PC-9 (cell line): Measurements from ENCODE around the gene MAP3K5. TPM values are rescaled to one million over a fixed set of nuclear protein-coding genes. Genes with fewer than 3 reads are reported as not detected.

Experiments used
- BruUV-seq: library from RNA; stranded (reverse); fragments of 400-500 nt; replicated peaks from 2 replicates; lab custom pipeline; 2021; lab: Mats Ljungman, UMichigan
- CTCF ChIA-PET: fragments of 300-600 bp; sonication (Branson Sonifier 250); formaldehyde crosslinking; loops from one replicate; lab custom pipeline; 2022; ENCODE audit warnings: antibody characterized with exemption; lab: Charles Lee
- POLR2A ChIA-PET: fragments of 300-600 bp; sonication (Branson Sonifier 250); formaldehyde crosslinking; loops from one replicate; lab custom pipeline; 2022; ENCODE audit warnings: antibody characterized with exemption; ENCODE audit not compliant: unreplicated experiment; lab: Charles Lee
- DNase-seq, 2 experiments: peaks; one replicate each; pipeline versions ENCODE4 v3.0.0 to v3.0.0-alpha.2; 2015 to 2022; ENCODE audit warnings: mixed read lengths in 1 of 2
- H2AFZ ChIP-seq: fragments of 200-600 bp; sonication (generic); 2 replicates; pipeline ENCODE4 v1.8.1; 2017; ENCODE audit warnings: antibody characterized with exemption
- H3F3A ChIP-seq: fragments of 200-600 bp; sonication (generic); 2 replicates; pipeline ENCODE4 v1.8.1; 2017; ENCODE audit warnings: antibody characterized with exemption, mild to moderate bottlenecking, low read depth; ENCODE audit not compliant: insufficient read depth
- H3K27ac ChIP-seq: fragments of 200-600 bp; sonication (generic); 2 replicates; pipeline ENCODE4 v1.6.1; 2016; ENCODE audit warnings: mixed run types
- H3K27me3 ChIP-seq: fragments of 200-600 bp; sonication (generic); 2 replicates; pipeline ENCODE4 v1.6.1; 2016; ENCODE audit warnings: low read depth, mixed run types; ENCODE audit not compliant: insufficient read depth
- H3K36me3 ChIP-seq: fragments of 200-600 bp; sonication (generic); 2 replicates; pipeline ENCODE4 v1.6.1; 2016; ENCODE audit warnings: low read depth, mixed run types
- H3K4me1 ChIP-seq: fragments of 200-600 bp; sonication (generic); replicated peaks from 2 replicates; pipeline ENCODE4 v1.6.1; 2016; ENCODE audit warnings: mixed run types; ENCODE audit not compliant: insufficient read depth
- H3K4me2 ChIP-seq: fragments of 200-600 bp; sonication (generic); 2 replicates; pipeline ENCODE4 v1.6.1; 2017; ENCODE audit warnings: mixed run types
- H3K4me3 ChIP-seq: fragments of 200-600 bp; sonication (generic); 2 replicates; pipeline ENCODE4 v1.6.1; 2016; ENCODE audit warnings: mixed run types
- H3K79me2 ChIP-seq: fragments of 200-600 bp; sonication (generic); 2 replicates; pipeline ENCODE4 v1.6.1; 2017; ENCODE audit warnings: low read depth, mixed run types
- H3K9me2 ChIP-seq: fragments of 200-600 bp; sonication (generic); 2 replicates; pipeline ENCODE4 v1.8.1; 2017; ENCODE audit warnings: mild to moderate bottlenecking; ENCODE audit not compliant: insufficient read depth
- H3K9me3 ChIP-seq: fragments of 200-600 bp; sonication (generic); 2 replicates; pipeline ENCODE4 v1.8.1; 2016; ENCODE audit warnings: low read depth; ENCODE audit not compliant: insufficient read depth
- H4K20me1 ChIP-seq: fragments of 200-600 bp; sonication (generic); 2 replicates; pipeline ENCODE4 v1.8.1; 2017; ENCODE audit not compliant: insufficient read depth
- CTCF ChIP-seq: fragments of 200-600 bp; sonication (generic); conservative IDR thresholded peaks from 2 replicates; pipeline ENCODE4 v1.6.1; 2017; ENCODE audit warnings: mixed run types, antibody characterized with exemption, mild to moderate bottlenecking, moderate library complexity
- EZH2 ChIP-seq: fragments of 200-600 bp; sonication (generic); IDR thresholded peaks from 2 replicates; pipeline ENCODE4 v1.8.0; 2017; ENCODE audit warnings: antibody characterized with exemption, low read depth
- intact Hi-C: fragments of 100-400 bp; cut with micrococcal nuclease; formaldehyde crosslinking; loops from one replicate; pipeline ENCODE4 v1.10.0; 2022; ENCODE audit not compliant: unreplicated experiment
- total RNA-seq: library from RNA; stranded (reverse); gene quantifications from 2 replicates; pipeline ENCODE4 v1.2.3, GENCODE V29; 2021

The MAP3K5 gene
- total RNA-seq, 1 experiment from 2014 or later: 10.9 TPM

- peaks cover 23% of the 10 kb centered on the region for H4K20me1 ChIP-seq
- BruUV-seq: no TSS peak
- H3K9me3 ChIP-seq: no peaks in the 10 kb centered on the region
- no peaks in the 10 kb centered on the region for H3K9me2 ChIP-seq
- no peak overlapping the region for H3K4me2 ChIP-seq
- H3K27me3 ChIP-seq: no peaks in the 10 kb centered on the region
- no peaks in the 10 kb centered on the region for H3K36me3 ChIP-seq
- H3K4me1 ChIP-seq: 0 out of 2 replicates have a peak, but pooled peaks cover 9% of the 10 kb centered on the region
- ChIA-PET POLR2A (no interaction called here), CTCF (no interaction called here)
- H3K27ac ChIP-seq: no peak overlapping the region
- intact Hi-C loops: no loop called here
- no peak overlapping the region for H3K4me3 ChIP-seq
- no peak overlapping the region for H2AFZ ChIP-seq
- peaks cover 4% of the 10 kb centered on the region; the same call in 1 of the 2 replicates for H3F3A ChIP-seq
- TF ChIP-seq EZH2 (no peak), CTCF (no peak)
- H3K79me2 ChIP-seq: peaks cover 59% of the 10 kb centered on the region
- no peak for DNase-seq
These were observed 269.6 kb downstream of the MAP3K5 start for GRCh38 chr6:136522636-136523035.

- peaks cover 21% of the 10 kb centered on the region for H4K20me1 ChIP-seq
- TF ChIP-seq CTCF: no peak
- TF ChIP-seq EZH2: no peak
- H3F3A ChIP-seq: peaks cover 8% of the 10 kb centered on the region; the same call in 1 of the 2 replicates
- no peaks in the 10 kb centered on the region for H3K9me3 ChIP-seq
- H3K27ac ChIP-seq: no peak overlapping the region
- no peak overlapping the region for H3K4me2 ChIP-seq
- ChIA-PET CTCF (no interaction called here), POLR2A (no interaction called here)
- H3K79me2 ChIP-seq: peaks cover 57% of the 10 kb centered on the region
- no peaks in the 10 kb centered on the region for H3K9me2 ChIP-seq
- H2AFZ ChIP-seq: no peak overlapping the region
- no peaks in the 10 kb centered on the region for H3K27me3 ChIP-seq
- no peaks in the 10 kb centered on the region for H3K36me3 ChIP-seq
- intact Hi-C loops: no loop called here
- H3K4me1 ChIP-seq: 0 out of 2 replicates have a peak, but pooled peaks cover 16% of the 10 kb centered on the region
- no TSS peak for BruUV-seq
- no peak for DNase-seq
- no peak overlapping the region for H3K4me3 ChIP-seq
These were observed 270.4 kb downstream of the MAP3K5 start for GRCh38 chr6:136521911-136522310.

GRCh38 chr6:136521427-136521826 is 270.9 kb downstream of the MAP3K5 start:
- ChIA-PET CTCF (no interaction called here), POLR2A (no interaction called here)
- Histone ChIP-seq H3K9me2 (no peaks in the 10 kb centered on the region), H3K4me2 (no peak overlapping the region), H3K4me3 (no peak overlapping the region), H2AFZ (no peak overlapping the region), H4K20me1 (peaks cover 22% of the 10 kb centered on the region), H3F3A (peaks cover 8% of the 10 kb centered on the region; the same call in 1 of the 2 replicates), H3K9me3 (no peaks in the 10 kb centered on the region), H3K4me1 (0 out of 2 replicates have a peak, but pooled peaks cover 20% of the 10 kb centered on the region), H3K27me3 (no peaks in the 10 kb centered on the region), H3K79me2 (peaks cover 55% of the 10 kb centered on the region), H3K27ac (no peak overlapping the region), H3K36me3 (no peaks in the 10 kb centered on the region)
- DNase-seq: no peak
- BruUV-seq: no TSS peak
- TF ChIP-seq CTCF (no peak), EZH2 (no peak)
- intact Hi-C loops: no loop called here
